ENCODE data around the gene YTHDF1.

YTHDF1 gene

DNA sequence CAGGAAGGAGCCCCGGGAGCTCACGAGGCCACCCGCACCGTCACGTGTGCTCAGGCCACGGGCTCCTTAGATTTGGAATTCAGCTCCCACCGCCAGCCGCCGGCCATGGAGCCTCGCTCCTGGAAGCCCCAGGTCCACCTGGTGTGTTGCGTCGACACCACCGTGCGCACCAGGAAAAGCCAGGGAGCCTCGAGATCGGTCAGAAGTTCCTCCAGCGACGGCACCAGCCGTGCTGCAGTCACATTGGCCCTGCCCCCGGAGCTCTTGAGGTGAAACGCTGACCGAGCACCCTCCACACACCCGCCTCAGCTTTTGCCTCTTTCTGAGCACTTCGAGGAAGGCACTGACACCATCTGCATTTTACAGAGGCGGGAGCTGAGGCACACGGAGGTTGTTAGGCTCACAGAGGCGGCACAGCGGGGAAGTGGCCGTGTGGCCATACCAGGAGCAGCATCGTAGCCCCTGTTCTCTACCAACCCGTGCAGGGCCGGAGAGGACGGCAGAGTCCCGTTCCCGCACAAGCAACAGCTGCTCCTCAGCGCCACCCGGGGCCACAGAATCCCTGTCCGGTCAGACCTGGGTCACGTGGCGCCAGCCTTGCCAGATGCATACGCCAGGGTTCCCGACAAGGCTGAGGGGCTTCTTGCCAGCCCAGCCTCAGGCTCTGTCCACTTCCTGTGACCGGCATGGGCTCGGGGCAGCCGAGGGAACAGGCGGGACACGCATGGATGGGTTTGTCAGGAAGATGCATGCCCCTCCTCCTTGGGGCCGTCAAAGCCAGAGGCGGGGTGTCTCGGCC, 30.8 kb upstream of the YTHDF1 start:
- Histone ChIP-seq H3K9ac (peak overlapping the region in 4 of 11 experiments; percentile 26 to 47 (median 37); a peak in 7 of 22 replicates), H3K4me2 (peak overlapping the region; percentile 79 to 98 (median 94)), H3K27ac (0 out of 22 replicates have a peak overlapping the region, but pooled peaks of 1 of the 11 experiments have one; percentile 8), H4K20me1 (peaks cover 0 to 67% (median 16%) of the 10 kb centered on the region in 11 experiments; a peak in 13 of 22 replicates), H3K4me3 (peak overlapping the region in 6 of 10 experiments; percentile 15 to 48 (median 29); a peak in 7 of 20 replicates), H3K4me1 (peaks cover 33 to 99% (median 91%) of the 10 kb centered on the region in 10 experiments), H3K9me3 (replicated peaks in 1 of 11) (no peaks in the 10 kb centered on the region), H3K27me3 (peaks cover 0 to 72% (median under 1%) of the 10 kb centered on the region in 11 experiments; a peak in 10 of 22 replicates), H3K36me3 (peaks cover 0 to 5% (median 0%) of the 10 kb centered on the region in 11 experiments; a peak in 1 of 22 replicates)
- no peak for TF ChIP-seq Cebpa-rat (IDR thresholded peaks at IDR 0.05)

DNA sequence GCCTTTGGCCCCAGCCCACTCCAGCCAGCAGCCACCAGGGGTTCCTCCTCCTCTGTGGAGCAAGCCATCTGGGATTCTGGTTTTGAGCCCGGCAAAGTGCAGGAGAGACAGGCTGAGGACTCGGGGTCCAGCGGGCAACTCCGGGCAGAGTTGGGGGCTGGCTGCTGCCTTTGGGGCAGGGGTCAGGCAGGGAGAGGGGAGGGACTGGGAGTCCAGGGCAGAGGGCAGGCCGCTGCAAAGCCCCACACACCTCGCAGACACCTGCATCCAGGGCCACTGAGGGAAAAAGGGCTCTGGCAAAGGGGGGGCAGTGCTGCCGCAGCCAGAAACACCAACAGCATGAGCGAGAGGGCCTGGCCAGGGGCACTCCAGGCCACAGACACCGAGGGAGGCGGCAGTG, 28.5 kb upstream of the YTHDF1 start:
- Histone ChIP-seq H3K4me2 (peak overlapping the region in 5 of 11 experiments; percentile 54 to 76 (median 72); a peak in 6 of 22 replicates), H4K20me1 (peaks cover 0 to 69% (median 16%) of the 10 kb centered on the region in 11 experiments; a peak in 13 of 22 replicates), H3K4me3 (no peak overlapping the region), H3K36me3 (peaks cover 0 to 5% (median 0%) of the 10 kb centered on the region in 11 experiments; a peak in 1 of 22 replicates), H3K27me3 (peaks cover 0 to 63% (median 0%) of the 10 kb centered on the region in 11 experiments; a peak in 8 of 22 replicates), H3K27ac (no peak overlapping the region), H3K9ac (no peak overlapping the region), H3K4me1 (peaks cover 40 to 99% (median 91%) of the 10 kb centered on the region in 10 experiments), H3K9me3 (replicated peaks in 1 of 11) (no peaks in the 10 kb centered on the region)
- TF ChIP-seq Cebpa-rat (IDR thresholded peaks at IDR 0.05) = no peak

DNA sequence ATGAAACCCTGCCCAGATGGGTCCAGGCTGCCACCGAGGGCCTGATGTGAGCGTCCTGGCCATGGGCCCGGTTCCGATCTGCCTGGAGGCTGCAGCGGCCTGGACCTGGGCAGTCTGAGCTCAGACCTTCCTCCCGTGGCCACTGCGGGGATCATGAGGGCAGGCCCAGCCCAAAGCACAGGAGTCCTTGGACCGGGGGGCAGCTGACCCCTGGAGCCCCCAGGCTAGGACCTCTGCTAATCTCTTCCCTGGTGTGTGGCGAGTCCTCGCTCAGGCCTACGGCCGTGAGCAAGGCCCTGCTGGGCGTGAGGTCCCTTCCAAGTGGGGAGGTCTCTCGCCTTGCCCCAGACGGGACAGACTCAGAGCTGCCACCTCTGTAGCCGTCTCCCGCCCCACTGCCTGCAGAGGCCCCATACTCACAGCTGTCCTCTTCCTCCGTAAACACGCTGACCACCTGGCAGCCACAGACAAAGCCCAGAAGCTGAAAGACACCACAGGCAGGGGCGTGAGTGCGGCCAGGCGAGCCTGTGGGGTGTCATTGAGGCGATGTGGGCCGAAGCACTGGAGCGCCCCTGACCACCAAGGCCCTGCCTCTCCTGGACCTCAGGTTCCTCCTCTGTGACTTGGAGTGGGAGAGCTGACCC, 27.8 kb upstream of the YTHDF1 start:
- TF ChIP-seq Cebpa-rat (IDR thresholded peaks at IDR 0.05) = no peak
- Histone ChIP-seq H3K9ac (no peak overlapping the region), H3K9me3 (replicated peaks in 1 of 11) (no peaks in the 10 kb centered on the region), H3K4me1 (peaks cover 37 to 99% (median 91%) of the 10 kb centered on the region in 10 experiments), H4K20me1 (peaks cover 0 to 65% (median 11%) of the 10 kb centered on the region in 11 experiments; a peak in 13 of 22 replicates), H3K27ac (no peak overlapping the region), H3K36me3 (peaks cover 0 to 5% (median 0%) of the 10 kb centered on the region in 11 experiments; a peak in 1 of 22 replicates), H3K4me2 (peak overlapping the region in 7 of 11 experiments; percentile 43 to 76 (median 71); a peak in 13 of 22 replicates), H3K4me3 (no peak overlapping the region), H3K27me3 (peaks cover 0 to 56% (median 0%) of the 10 kb centered on the region in 11 experiments; a peak in 8 of 22 replicates)

DNA sequence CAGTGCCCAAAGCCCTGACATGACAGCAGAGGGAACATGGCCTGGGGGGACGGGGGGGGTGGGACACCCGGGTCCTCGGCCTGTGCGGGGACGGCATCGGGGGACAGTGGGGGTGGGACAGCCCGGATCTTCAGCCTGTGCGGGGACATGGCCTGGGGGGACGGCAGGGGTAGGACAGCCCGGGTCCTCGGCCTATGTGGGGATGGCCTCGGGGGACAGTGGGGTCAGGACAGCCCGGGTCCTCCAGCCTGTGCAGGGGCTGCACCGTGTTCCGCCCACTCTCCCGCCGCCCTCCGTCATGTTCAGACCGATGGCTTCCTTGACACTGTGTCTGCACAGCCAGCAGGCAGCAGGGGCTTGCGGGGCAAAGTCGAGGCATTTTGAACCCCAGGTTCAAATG, 26.8 kb upstream of the YTHDF1 start:
- H4K20me1 ChIP-seq = peaks cover 0 to 56% (median 9%) of the 10 kb centered on the region in 11 experiments; a peak in 11 of 22 replicates
- H3K27ac ChIP-seq = no peak overlapping the region
- H3K9ac ChIP-seq = no peak overlapping the region
- H3K27me3 ChIP-seq = peaks cover 0 to 46% (median 0%) of the 10 kb centered on the region in 11 experiments; a peak in 7 of 22 replicates
- no peak overlapping the region for H3K4me3 ChIP-seq
- peaks cover 37 to 99% (median 91%) of the 10 kb centered on the region in 10 experiments for H3K4me1 ChIP-seq
- H3K36me3 ChIP-seq = peaks cover 0 to 5% (median 0%) of the 10 kb centered on the region in 11 experiments; a peak in 1 of 22 replicates
- no peak for TF ChIP-seq Cebpa-rat (IDR thresholded peaks at IDR 0.05)
- H3K9me3 ChIP-seq (replicated peaks in 1 of 11) = no peaks in the 10 kb centered on the region
- peak overlapping the region in 7 of 11 experiments; percentile 43 to 76 (median 71); a peak in 14 of 22 replicates for H3K4me2 ChIP-seq

DNA sequence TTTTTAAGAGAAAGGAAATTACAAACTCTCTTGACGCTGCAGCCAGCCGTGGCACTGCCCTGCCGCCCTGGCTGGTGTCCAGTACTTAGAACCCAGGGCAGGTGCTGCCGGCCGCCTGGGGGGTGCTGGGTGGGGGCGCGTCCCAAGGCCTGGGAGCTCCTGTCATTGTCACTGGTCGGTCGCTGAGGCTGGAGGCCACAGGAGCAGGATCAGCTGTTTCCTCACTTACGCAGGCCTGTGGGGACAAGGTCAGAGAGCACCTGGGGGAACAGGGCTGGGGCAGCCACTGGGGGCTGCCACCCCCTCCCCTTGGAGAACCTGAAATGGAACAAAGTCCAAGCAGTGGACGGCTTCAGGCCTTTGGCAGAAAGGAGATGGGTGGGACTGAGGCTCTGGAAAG, 25.3 kb upstream of the YTHDF1 start:
- Histone ChIP-seq H3K4me1 (peaks cover 37 to 99% (median 91%) of the 10 kb centered on the region in 10 experiments), H3K27me3 (peaks cover 0 to 31% (median 0%) of the 10 kb centered on the region in 11 experiments; a peak in 6 of 22 replicates), H3K4me3 (no peak overlapping the region), H3K27ac (no peak overlapping the region), H3K36me3 (peaks cover 0 to 5% (median 0%) of the 10 kb centered on the region in 11 experiments; a peak in 1 of 22 replicates), H3K4me2 (peak overlapping the region in 10 of 11 experiments; percentile 33 to 76 (median 60); a peak in 20 of 22 replicates), H3K9me3 (replicated peaks in 1 of 11) (no peaks in the 10 kb centered on the region), H3K9ac (peak overlapping the region in 4 of 11 experiments; percentile 3 to 46 (median 24); a peak in 9 of 22 replicates), H4K20me1 (peaks cover 0 to 41% (median 0%) of the 10 kb centered on the region in 11 experiments; a peak in 7 of 22 replicates)
- TF ChIP-seq Cebpa-rat (IDR thresholded peaks at IDR 0.05) = no peak

DNA sequence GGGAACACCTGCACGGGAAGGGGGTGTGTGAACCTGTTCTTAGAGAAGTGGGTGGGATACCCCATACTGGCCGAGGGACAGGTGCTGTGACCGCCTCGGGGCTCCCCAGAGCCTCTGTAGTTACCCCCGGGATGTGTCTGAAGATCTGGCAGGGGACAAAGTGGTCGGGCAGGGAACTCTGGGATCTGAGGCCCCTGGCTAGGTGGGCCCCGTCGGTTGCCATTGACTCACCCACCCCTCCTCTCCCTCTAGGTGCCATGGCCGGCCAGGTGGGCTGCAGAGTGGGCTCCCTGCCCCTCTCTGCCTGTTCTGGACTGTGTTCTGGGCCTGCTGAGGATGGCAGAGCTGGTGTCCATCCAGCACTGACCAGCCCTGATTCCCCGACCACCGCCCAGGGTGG, 24.1 kb upstream of the YTHDF1 start:
- Histone ChIP-seq H3K4me1 (peaks cover 44 to 99% (median 92%) of the 10 kb centered on the region in 10 experiments), H3K36me3 (0 out of 22 replicates have a peak, but pooled peaks cover 0 to 5% (median 0%) of the 10 kb centered on the region in 11 experiments), H3K27ac (no peak overlapping the region), H3K4me2 (peak overlapping the region in 8 of 11 experiments; percentile 79 to 95 (median 88); a peak in 11 of 22 replicates), H3K9ac (no peak overlapping the region), H3K9me3 (replicated peaks in 1 of 11) (no peaks in the 10 kb centered on the region), H4K20me1 (peaks cover 0 to 40% (median 0%) of the 10 kb centered on the region in 11 experiments; a peak in 7 of 22 replicates), H3K27me3 (peaks cover 0 to 21% (median 0%) of the 10 kb centered on the region in 11 experiments; a peak in 4 of 22 replicates), H3K4me3 (no peak overlapping the region)
- TF ChIP-seq Cebpa-rat (IDR thresholded peaks at IDR 0.05) = no peak

DNA sequence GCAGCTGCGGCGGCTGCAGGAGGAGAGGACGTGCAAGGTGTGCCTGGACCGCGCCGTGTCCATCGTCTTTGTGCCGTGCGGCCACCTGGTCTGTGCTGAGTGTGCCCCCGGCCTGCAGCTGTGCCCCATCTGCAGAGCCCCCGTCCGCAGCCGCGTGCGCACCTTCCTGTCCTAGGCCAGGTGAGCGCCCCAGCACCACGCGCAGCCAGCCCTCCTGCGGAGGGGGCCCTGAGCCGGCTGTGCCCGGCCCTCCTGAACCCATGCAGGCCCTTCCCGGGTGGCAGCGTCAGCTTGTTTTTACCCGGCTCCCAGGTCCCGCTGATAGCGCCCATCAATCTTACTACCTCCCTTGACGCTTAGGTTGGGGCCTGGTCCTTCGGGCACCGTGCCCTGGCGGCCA, 23.5 kb upstream of the YTHDF1 start:
- H3K4me2 ChIP-seq = peak overlapping the region in 9 of 11 experiments; percentile 76 to 95 (median 88); a peak in 14 of 22 replicates
- H3K4me3 ChIP-seq = no peak overlapping the region
- H3K9ac ChIP-seq = 0 out of 22 replicates have a peak overlapping the region, but pooled peaks of 1 of the 11 experiments have one; percentile 23
- H3K27me3 ChIP-seq = peaks cover 0 to 21% (median 0%) of the 10 kb centered on the region in 11 experiments; a peak in 4 of 22 replicates
- TF ChIP-seq Cebpa-rat (IDR thresholded peaks at IDR 0.05) = no peak
- no peak overlapping the region for H3K27ac ChIP-seq
- H3K9me3 ChIP-seq (replicated peaks in 1 of 11) = no peaks in the 10 kb centered on the region
- peaks cover 50 to 99% (median 93%) of the 10 kb centered on the region in 10 experiments for H3K4me1 ChIP-seq
- H3K36me3 ChIP-seq = 0 out of 22 replicates have a peak, but pooled peaks cover 0 to 5% (median 0%) of the 10 kb centered on the region in 11 experiments
- peaks cover 0 to 40% (median 1%) of the 10 kb centered on the region in 11 experiments; a peak in 7 of 22 replicates for H4K20me1 ChIP-seq

All from BLaER1 treated with 17β-estradiol and CSF1 and Interleukin-3, amounts not matched to agents 10 nM and 100 nM (cell line).